MG63 (cell line): ENCODE data around the gene SIX4. TPM values are rescaled to one million over a fixed set of nuclear protein-coding genes. Genes with fewer than 3 reads are reported as not detected.
A peak's percentile ranks its signal among the peaks of the same experiment; 100 is the strongest.

Experiments
- DNase-seq: peaks from one replicate; pipeline ENCODE4 v3.0.0-alpha.2; 2020
- H3K27me3 ChIP-seq: fragments of 250-450 bp; sonication (Bioruptor Pico); 2 replicates; pipeline ENCODE4 v1.5.1; 2020; ENCODE audit warnings: mild to moderate bottlenecking, moderate library complexity
- H3K36me3 ChIP-seq: fragments of 250-450 bp; sonication (Bioruptor Pico); 2 replicates; pipeline ENCODE4 v1.5.1; 2020; ENCODE audit warnings: mild to moderate bottlenecking, moderate library complexity
- H3K4me3 ChIP-seq: fragments of 250-450 bp; sonication (Bioruptor Pico); 2 replicates; pipeline ENCODE4 v1.5.1; 2020; ENCODE audit warnings: mild to moderate bottlenecking, moderate library complexity
- H3K9me3 ChIP-seq: fragments of 250-450 bp; sonication (Bioruptor Pico); 2 replicates; pipeline ENCODE4 v1.5.1; 2020; ENCODE audit warnings: mild to moderate bottlenecking, moderate library complexity
- total RNA-seq: library from RNA; depleted of rRNA; stranded (reverse); fragments of >200 nt; shearing (Covaris generic); gene quantifications from 2 replicates; pipeline ENCODE4 v1.2.3, GENCODE V29; 2014; ENCODE audit warnings: low replicate concordance; rRNA removed

SIX4 gene
- 2.0 and 3.1 TPM in 2 replicates for total RNA-seq

DNA sequence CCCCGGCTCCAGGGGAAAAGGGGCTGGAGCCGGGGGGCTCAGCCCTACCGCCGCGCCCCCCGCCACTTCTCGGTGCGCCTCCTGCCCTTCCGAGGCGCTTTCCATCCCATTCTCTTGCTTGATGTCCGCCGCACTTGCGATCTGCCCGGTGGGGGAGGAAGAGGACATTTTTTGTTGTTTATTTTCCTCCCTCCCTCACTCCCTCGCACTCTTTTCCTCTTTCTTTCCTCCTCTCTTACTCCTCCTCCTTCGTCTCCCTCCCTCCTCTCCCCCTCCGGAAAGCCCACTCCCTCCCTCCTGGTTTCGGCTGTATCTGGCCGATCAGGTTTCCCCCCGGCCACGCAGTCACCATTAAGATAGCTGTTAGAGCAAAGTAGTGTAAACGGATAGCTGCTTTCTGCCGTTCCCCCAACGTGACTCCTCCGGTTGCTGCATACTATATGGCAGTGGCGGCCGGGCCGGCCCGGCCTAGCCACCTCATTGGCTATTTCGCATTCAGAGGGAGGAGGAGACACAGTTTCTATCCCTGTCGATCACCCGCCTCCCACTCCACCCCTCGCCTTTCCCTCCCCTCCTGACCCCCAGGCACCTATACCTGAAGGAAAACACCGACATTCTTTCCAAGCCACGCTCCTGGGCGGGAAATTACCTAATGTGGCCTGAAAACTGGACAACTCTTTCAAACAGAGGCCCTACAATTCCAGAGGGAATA lies at the start of gene SIX4:
Gene SIX4 (minus strand): TSS at position 445 of the 712 bp plus-strand sequence. CDS start 277 bp downstream, at position 168.
- DNase-seq: peak; percentile 73
- Histone ChIP-seq H3K36me3 (no peaks in the 10 kb centered on the region), H3K27me3 (no peaks in the 10 kb centered on the region), H3K4me3 (peak within 1 kb of the TSS; percentile 61), H3K9me3 (no peaks in the 10 kb centered on the region)

DNA sequence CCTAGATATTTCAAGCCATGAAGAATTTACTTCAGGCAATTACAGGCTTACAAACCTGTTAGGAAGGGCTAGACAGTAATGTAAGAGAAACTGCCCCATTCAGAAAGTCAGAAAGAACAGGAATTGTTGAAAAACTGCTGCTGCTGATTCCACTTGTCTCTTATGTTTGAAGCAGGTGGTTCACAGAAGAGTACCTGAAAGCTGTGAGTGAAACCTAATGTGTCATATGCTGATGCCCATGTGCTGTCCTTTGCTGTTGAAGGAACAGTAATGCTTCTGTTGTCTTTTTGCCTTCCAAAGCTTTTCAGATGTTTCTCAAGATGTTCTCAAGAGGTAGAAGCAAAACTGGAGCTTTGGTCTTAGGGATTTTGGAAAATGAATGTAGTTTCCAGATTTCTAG lies 49.4 kb upstream of the SIX4 start:
- Histone ChIP-seq H3K36me3 (no peaks in the 10 kb centered on the region), H3K9me3 (no peaks in the 10 kb centered on the region), H3K27me3 (no peaks in the 10 kb centered on the region), H3K4me3 (no peak overlapping the region)
- DNase-seq: no peak

- Histone ChIP-seq H3K27me3 (no peaks in the 10 kb centered on the region), H3K36me3 (no peaks in the 10 kb centered on the region), H3K4me3 (no peak overlapping the region), H3K9me3 (no peaks in the 10 kb centered on the region)
- no peak for DNase-seq
These were observed 47.0 kb upstream of the SIX4 start for GRCh38 chr14:60771117-60771516.

- Histone ChIP-seq H3K4me3 (no peak overlapping the region), H3K36me3 (no peaks in the 10 kb centered on the region), H3K27me3 (no peaks in the 10 kb centered on the region), H3K9me3 (no peaks in the 10 kb centered on the region)
- no peak for DNase-seq
These were observed 44.5 kb upstream of the SIX4 start for GRCh38 chr14:60768602-60769001.

- no peak overlapping the region for H3K4me3 ChIP-seq
- no peaks in the 10 kb centered on the region for H3K9me3 ChIP-seq
- no peak for DNase-seq
- H3K27me3 ChIP-seq: no peaks in the 10 kb centered on the region
- H3K36me3 ChIP-seq: no peaks in the 10 kb centered on the region
These were observed 36.7 kb upstream of the SIX4 start for GRCh38 chr14:60760644-60761364.

DNA sequence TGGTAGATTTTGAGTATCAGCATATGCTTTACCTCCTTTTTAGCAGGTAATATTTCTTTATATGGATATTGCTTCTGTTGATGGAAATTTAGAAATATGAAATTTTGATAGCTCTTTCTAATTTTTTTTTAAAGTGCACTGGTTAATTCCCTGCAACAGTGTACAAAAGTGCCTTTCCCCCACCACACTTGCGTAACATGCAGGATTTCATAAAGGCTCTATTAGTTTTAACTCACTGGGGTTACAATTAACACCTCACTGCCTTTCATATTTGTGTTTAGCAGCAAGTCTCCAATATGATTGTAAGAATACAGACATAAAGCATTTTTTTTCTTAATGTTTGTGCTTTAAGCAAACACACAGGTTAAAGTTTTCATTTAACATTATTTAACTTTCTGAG lies 36.1 kb upstream of the SIX4 start:
- DNase-seq: no peak
- no peaks in the 10 kb centered on the region for H3K9me3 ChIP-seq
- no peaks in the 10 kb centered on the region for H3K27me3 ChIP-seq
- no peaks in the 10 kb centered on the region for H3K36me3 ChIP-seq
- H3K4me3 ChIP-seq: no peak overlapping the region

GRCh38 chr14:60758885-60759284 lies 34.7 kb upstream of the SIX4 start:
- DNase-seq: no peak
- no peaks in the 10 kb centered on the region for H3K9me3 ChIP-seq
- no peak overlapping the region for H3K4me3 ChIP-seq
- H3K27me3 ChIP-seq: no peaks in the 10 kb centered on the region
- no peaks in the 10 kb centered on the region for H3K36me3 ChIP-seq

DNA sequence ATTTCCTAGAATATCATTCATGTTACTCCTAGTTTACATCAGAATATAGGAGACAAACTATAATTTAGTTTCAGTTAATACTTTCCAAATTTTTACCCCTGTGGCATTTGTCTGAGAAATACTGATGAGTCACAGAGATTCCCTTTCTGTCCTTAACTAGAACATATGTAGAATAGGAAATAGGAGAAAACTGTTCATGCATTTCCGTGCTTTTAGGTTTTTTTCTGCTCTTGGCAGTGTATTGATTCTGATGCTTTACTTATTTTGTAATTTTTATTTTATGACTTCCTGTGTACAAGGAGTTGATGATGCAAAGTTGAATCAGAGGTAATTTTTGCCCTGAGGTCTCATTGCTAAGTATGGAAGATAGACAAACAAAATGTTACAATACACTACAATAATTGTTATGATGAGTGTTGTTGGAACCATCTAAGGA lies 33.4 kb upstream of the SIX4 start:
- Histone ChIP-seq H3K4me3 (no peak overlapping the region), H3K36me3 (no peaks in the 10 kb centered on the region), H3K9me3 (no peaks in the 10 kb centered on the region), H3K27me3 (no peaks in the 10 kb centered on the region)
- no peak for DNase-seq

- no peaks in the 10 kb centered on the region for H3K9me3 ChIP-seq
- DNase-seq: no peak
- H3K4me3 ChIP-seq: no peak overlapping the region
- no peaks in the 10 kb centered on the region for H3K27me3 ChIP-seq
- H3K36me3 ChIP-seq: no peaks in the 10 kb centered on the region
These were observed 32.7 kb upstream of the SIX4 start for GRCh38 chr14:60756847-60757246.

- H3K36me3 ChIP-seq: no peaks in the 10 kb centered on the region
- no peak for DNase-seq
These were observed 29.3 kb upstream of the SIX4 start for GRCh38 chr14:60753264-60754119.

GRCh38 chr14:60744566-60744965 lies 20.4 kb upstream of the SIX4 start:
- Histone ChIP-seq H3K9me3 (no peaks in the 10 kb centered on the region), H3K4me3 (no peak overlapping the region), H3K27me3 (no peaks in the 10 kb centered on the region), H3K36me3 (no peaks in the 10 kb centered on the region)
- DNase-seq: no peak

More at GRCh38 chr14:60753264-60754119, 29.3 kb upstream of the SIX4 start:
- H3K9me3 ChIP-seq: no peaks in the 10 kb centered on the region
- H3K4me3 ChIP-seq: no peak overlapping the region
- H3K27me3 ChIP-seq: no peaks in the 10 kb centered on the region

DNA sequence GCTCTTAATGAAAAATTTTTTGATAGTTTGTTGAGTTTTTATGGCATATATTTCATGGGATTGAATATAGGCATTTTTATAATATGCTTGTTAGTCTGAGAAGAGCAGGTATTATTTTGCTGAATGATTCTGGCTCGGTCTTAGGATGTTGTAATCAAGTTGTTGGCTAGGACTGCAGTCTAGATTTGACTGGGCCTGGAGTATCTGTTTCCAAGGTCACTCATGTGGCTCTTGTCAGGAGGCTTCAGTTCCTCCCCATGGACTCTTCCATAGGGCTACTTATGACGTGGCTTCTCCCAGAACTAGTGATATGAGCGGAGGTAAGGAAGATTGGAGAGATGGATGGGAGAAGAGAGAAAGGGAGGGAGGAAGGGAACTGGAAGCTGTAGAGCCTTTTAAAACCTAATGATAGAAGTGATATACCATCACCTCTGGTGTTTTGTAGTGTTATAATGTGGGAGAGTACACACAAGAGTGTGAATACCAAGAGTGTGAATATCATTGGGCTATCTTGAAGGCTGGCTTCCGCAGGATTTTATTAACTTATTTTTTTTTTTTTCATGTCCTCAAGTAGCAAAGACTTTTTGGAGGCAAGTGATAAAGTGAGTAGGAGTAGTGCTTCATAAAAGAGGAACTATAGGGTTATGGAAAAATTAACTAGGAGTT lies 14.8 kb upstream of the SIX4 start:
- DNase-seq: no peak
- no peaks in the 10 kb centered on the region for H3K27me3 ChIP-seq
- no peak overlapping the region for H3K4me3 ChIP-seq
- no peaks in the 10 kb centered on the region for H3K9me3 ChIP-seq
- H3K36me3 ChIP-seq: no peaks in the 10 kb centered on the region

DNA sequence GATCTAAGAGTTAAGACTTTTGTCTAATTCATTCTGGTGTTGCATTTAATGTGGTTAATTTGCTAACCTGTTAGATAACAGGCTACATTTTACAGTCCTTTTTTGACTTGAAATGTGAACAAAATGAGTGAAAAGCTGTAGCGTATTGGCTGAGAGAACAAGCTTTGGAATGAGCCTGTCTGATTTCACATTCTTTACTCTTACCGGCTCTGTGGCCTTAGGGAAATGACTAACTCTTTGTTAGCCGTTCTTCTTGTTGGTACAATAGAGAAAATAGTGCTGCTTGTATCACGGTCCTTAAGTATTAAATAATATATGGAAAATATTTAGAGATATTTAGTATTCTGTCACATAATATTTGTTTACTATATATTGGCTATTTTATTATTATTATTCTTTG lies 12.3 kb upstream of the SIX4 start:
- DNase-seq: no peak
- H3K4me3 ChIP-seq: no peak overlapping the region

DNA sequence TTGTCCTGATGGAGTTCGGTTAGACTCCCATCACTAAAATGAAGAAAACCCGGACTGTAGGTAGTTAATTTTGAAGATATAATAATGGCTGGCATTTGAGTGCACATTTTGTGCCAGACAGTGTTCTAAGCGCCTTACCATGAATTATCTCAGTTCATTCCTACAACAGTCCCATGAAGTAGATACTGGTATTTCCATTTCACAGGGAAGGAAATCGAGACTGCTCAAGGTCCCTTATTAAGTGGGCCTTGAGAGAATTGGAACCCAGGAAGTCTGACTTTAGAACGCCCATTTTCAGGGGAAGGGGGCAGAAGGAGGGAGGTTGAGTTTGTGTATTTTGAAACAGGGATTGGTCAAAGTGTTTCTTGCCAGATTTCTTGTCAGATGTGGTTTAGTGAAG lies 11.3 kb upstream of the SIX4 start:
- Histone ChIP-seq H3K9me3 (no peaks in the 10 kb centered on the region), H3K36me3 (no peaks in the 10 kb centered on the region), H3K27me3 (no peaks in the 10 kb centered on the region), H3K4me3 (peak overlapping the region; percentile 82)
- no peak for DNase-seq

More for the DNA sequence above, 12.3 kb upstream of the SIX4 start:
- H3K27me3 ChIP-seq: no peaks in the 10 kb centered on the region
- H3K36me3 ChIP-seq: no peaks in the 10 kb centered on the region
- H3K9me3 ChIP-seq: no peaks in the 10 kb centered on the region

DNA sequence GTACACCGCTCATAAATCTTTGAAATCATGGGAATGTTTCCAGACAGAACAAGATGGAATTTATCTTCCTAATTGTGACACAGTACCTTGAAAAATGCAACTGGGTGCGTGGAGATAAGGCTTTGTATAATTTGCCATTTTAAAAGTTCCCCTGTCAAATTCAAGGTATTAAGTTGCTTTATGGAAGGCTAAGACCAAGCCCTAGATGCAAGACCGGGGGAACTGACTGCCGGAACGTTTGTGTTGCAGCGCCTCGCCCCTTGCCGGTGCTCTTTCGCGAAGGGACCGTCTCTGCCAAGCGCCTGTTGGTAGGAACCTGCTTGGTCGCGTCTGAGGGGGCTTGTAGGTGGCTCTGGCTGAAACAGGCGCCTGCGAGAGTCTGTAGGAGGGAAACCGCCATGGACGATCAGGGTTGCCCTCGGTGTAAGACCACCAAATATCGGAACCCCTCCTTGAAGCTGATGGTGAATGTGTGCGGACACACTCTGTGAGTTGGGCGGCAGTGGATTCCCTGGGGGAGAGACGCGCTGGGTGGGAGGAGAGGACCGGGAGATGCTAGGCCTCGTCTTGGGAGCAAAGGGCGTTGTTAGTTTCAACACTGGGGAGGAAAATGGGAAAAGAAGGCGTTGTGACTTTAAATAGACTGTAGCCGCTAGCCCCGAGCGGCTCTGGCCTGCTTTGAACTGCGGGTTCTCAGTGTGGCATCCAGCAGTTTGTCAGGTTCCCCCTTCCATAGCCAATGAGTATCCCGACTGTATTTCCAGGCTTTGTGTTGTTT lies 10.5 kb upstream of the SIX4 start, which contains the start of gene MNAT1:
Gene MNAT1 (plus strand): TSS at position 297 of the 778 bp plus-strand sequence. CDS start 102 bp downstream, at position 399.
- Histone ChIP-seq H3K36me3 (no peaks in the 10 kb centered on the region), H3K27me3 (no peaks in the 10 kb centered on the region), H3K9me3 (no peaks in the 10 kb centered on the region), H3K4me3 (peak within 1 kb of the TSS; percentile 82)
- DNase-seq: peak; percentile 69
